ENCODE measurements around the gene TMEM231.
"Not testable (repeated sequence)": the region's sequence is repeated elsewhere in the genome, so short reads cannot be mapped to it uniquely, and the experiment has no call there.

The TMEM231 gene

GRCh38 chr16:75541236-75541635 is 14.8 kb downstream of the TMEM231 start:
- no peak overlapping the region for H3K4me3 ChIP-seq (ENCODE audit: control insufficient read depth, low read depth, low read length)
- TF ChIP-seq, protein P1, sequence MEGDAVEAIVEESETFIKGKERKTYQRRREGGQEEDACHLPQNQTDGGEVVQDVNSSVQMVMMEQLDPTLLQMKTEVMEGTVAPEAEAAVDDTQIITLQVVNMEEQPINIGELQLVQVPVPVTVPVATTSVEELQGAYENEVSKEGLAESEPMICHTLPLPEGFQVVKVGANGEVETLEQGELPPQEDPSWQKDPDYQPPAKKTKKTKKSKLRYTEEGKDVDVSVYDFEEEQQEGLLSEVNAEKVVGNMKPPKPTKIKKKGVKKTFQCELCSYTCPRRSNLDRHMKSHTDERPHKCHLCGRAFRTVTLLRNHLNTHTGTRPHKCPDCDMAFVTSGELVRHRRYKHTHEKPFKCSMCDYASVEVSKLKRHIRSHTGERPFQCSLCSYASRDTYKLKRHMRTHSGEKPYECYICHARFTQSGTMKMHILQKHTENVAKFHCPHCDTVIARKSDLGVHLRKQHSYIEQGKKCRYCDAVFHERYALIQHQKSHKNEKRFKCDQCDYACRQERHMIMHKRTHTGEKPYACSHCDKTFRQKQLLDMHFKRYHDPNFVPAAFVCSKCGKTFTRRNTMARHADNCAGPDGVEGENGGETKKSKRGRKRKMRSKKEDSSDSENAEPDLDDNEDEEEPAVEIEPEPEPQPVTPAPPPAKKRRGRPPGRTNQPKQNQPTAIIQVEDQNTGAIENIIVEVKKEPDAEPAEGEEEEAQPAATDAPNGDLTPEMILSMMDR (IDR thresholded peaks at IDR 0.05; ENCODE audit: control insufficient read depth, insufficient read depth, low read depth, low read length, missing control alignments), result no peak
- DNase-seq (ENCODE audit: low read depth), result no peak

- H3K4me3 ChIP-seq (ENCODE audit: control insufficient read depth, low read depth, low read length); DNase-seq (ENCODE audit: low read depth): not testable (repeated sequence)
These were observed 17.0 kb downstream of the TMEM231 start for GRCh38 chr16:75538882-75539565.

DNA sequence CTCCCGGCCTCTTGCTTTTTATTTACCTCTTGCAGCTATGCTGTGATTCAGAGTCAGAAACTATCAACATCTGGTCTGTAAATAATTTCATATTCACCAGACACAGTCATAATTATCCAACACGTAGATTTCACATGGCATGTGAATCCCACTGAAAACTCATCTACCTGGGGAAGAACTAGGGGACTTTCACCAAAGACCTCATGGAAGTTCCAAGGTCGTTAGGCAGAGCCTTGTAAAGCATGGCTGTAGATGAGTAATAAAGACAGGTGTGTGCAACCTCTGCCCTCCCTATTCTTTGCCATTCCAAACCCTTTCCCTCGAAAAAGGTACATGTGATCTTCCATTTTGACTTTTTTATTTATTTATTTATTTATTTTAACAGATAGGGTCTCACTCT is 18.3 kb downstream of the TMEM231 start:
- TF ChIP-seq, protein P1 (IDR thresholded peaks at IDR 0.05; ENCODE audit: control insufficient read depth, insufficient read depth, low read depth, low read length, missing control alignments), result no peak
- H3K4me3 ChIP-seq (ENCODE audit: control insufficient read depth, low read depth, low read length), result no peak overlapping the region
- no peak for DNase-seq (ENCODE audit: low read depth)

DNA sequence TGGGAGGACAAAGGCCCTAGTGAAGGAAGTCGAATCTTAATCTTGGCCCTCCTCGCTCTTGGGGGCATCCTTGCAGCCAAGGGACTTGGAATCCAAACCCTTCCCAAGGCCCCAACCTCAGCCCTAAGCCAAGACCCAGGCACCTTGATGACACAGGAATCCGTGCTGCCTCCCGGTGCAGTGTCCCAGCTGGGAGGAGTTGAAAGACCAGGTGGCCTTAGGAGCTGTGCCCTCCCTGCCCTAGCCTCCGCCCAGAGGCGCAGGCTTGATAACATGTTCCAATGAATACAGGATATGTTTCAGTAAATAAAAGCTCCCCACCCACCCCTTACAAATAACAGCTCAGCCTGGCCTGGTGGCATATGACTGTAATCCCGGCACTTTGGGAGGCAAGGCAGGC is 20.2 kb downstream of the TMEM231 start, which contains the start of gene CHST5:
CHST5 (minus strand) TSS at position 208 of the 400 bp plus-strand sequence. CDS start 5,724 bp downstream, outside the sequence.
- TF ChIP-seq, protein P1 (IDR thresholded peaks at IDR 0.05; ENCODE audit: control insufficient read depth, insufficient read depth, low read depth, low read length, missing control alignments), result no peak
- no peak within 1 kb of the TSS for H3K4me3 ChIP-seq (ENCODE audit: control insufficient read depth, low read depth, low read length)
- DNase-seq (ENCODE audit: low read depth), result no peak

GRCh38 chr16:75535211-75535843 is 20.7 kb downstream of the TMEM231 start:
- H3K4me3 ChIP-seq (ENCODE audit: control insufficient read depth, low read depth, low read length), result no peak overlapping the region
- TF ChIP-seq, protein P1 (IDR thresholded peaks at IDR 0.05; ENCODE audit: control insufficient read depth, insufficient read depth, low read depth, low read length, missing control alignments), result no peak
- DNase-seq (ENCODE audit: low read depth), result no peak

DNA sequence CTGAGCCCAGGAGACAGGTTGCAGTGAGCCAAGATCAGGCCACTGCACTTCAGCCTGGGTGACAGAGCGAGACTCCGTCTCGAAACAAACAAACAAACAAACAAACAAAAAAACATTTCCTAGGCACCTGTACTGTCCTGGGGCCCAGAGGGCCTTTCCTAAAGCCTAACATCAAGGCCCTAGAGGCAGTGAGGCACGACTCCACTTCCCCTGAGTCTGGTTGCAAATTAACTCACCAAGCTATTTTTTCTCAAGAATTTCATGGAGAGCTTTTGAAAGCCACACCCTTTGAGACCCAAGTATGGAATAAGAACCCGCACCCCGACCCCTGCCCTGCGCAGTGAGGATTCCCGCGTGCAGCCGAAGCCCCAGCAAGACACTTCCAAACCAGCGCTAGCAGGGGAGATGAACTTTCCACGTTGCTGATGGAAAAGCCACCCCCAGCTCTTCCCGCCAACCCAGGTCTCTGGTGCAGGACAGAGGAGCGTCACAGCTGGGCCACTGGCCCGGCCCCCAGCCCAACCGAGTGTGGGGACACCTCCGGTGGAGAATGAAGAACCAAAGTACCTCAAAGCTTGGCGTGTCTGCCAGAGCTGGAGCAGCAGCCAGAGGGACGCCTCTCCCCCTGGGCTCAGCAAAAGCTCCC is 21.4 kb downstream of the TMEM231 start:
- no peak for DNase-seq (ENCODE audit: low read depth)
- H3K4me3 ChIP-seq (ENCODE audit: control insufficient read depth, low read depth, low read length), result no peak overlapping the region
- TF ChIP-seq, protein P1 (IDR thresholded peaks at IDR 0.05; ENCODE audit: control insufficient read depth, insufficient read depth, low read depth, low read length, missing control alignments), result no peak

DNA sequence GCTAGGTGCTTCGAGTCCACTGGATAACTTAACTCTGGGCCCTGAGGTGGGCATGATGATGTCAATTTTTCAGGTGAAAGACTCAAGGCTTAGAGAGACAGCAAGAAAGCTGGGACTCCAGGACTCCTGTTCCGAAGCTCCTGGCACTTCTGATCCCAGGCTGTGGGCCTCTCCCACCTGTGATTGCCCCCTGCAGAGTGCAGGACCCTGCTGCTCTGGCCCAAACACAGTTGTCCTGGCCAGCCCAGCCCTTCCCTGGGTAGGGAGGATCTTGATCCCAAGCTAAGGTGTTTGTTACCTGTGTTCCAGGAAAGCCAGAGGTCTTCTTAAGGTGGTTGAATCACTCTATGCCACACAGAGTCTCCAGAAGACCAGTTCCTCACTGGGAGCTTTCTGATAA is 23.3 kb downstream of the TMEM231 start:
- H3K4me3 ChIP-seq (ENCODE audit: control insufficient read depth, low read depth, low read length), result no peak overlapping the region
- DNase-seq (ENCODE audit: low read depth), result no peak
- TF ChIP-seq, protein P1 (IDR thresholded peaks at IDR 0.05; ENCODE audit: control insufficient read depth, insufficient read depth, low read depth, low read length, missing control alignments), result no peak

All from AG09309 (cell line).